Stomach (tissue), 9 donors: ENCODE measurements around the gene CTNNA3. TPM values are rescaled to one million over a fixed set of nuclear protein-coding genes. Genes with fewer than 3 reads are reported as not detected.

ENCODE experiments used
- DNase-seq, 2 donors: peaks; one replicate each; pipeline versions ENCODE4 v3.0.0 to v3.0.0-alpha.2; 2013 to 2019
- H3K27ac ChIP-seq, 5 donors: fragments of 200-600 bp in 4 of 5; sonication (generic) in 4 of 5; one replicate each; pipeline ENCODE4 v1.5.1; 2013 to 2019; ENCODE audit warnings: mild to moderate bottlenecking in 1 of 5, moderate library complexity in 1 of 5
- H3K27me3 ChIP-seq, 3 donors: fragments of 200-600 bp; sonication (generic); one replicate each; pipeline ENCODE4 v1.5.1; 2017 to 2019; ENCODE audit warnings: mixed run types in 1 of 3
- H3K36me3 ChIP-seq, 4 donors: fragments of 200-600 bp; sonication (generic); 1 replicate in 3 of 4; 2 replicates in 1 of 4; pipeline ENCODE4 v1.5.1; 2016 to 2019
- H3K4me1 ChIP-seq, 4 donors: fragments of 200-600 bp; sonication (generic); one replicate each; pipeline ENCODE4 v1.5.1; 2016 to 2019
- H3K4me3 ChIP-seq, 4 donors: fragments of 200-600 bp; sonication (generic) in 3 of 4; one replicate each; pipeline ENCODE4 v1.5.1; 2016 to 2019; ENCODE audit warnings: mild to moderate bottlenecking in 1 of 4
- H3K9me3 ChIP-seq, 4 donors: fragments of 200-600 bp; sonication (generic); one replicate each; pipeline ENCODE4 v1.5.1; 2016 to 2019
- CTCF ChIP-seq, 7 experiments: fragments of 450-650 bp in 4 of 7; fragments of 200-600 bp in 3 of 7; sonication (generic) in 3 of 7; IDR thresholded peaks; one replicate each; pipeline ENCODE4 v1.5.1; 2016 to 2019; ENCODE audit warnings: antibody characterized with exemption in 7 of 7, control low read depth in 2 of 7, mild to moderate bottlenecking in 1 of 7
- EP300 ChIP-seq: sonication (generic); formaldehyde crosslinking; IDR thresholded peaks from one replicate; pipeline ENCODE4 v1.6.1; 2017; ENCODE audit warnings: antibody characterized with exemption
- POLR2A ChIP-seq, 4 donors: fragments of 450-650 bp; IDR thresholded peaks; one replicate each; pipeline ENCODE4 v1.6.1; 2016; ENCODE audit warnings: antibody characterized with exemption in 4 of 4, control low read depth in 2 of 4, mild to moderate bottlenecking in 1 of 4, moderate library complexity in 1 of 4
- POLR2AphosphoS5 ChIP-seq, 3 donors: sonication (generic); formaldehyde crosslinking; IDR thresholded peaks; one replicate each; pipeline ENCODE4 v1.6.1; 2016; ENCODE audit warnings: antibody characterized with exemption in 3 of 3
- WGBS, 5 donors: extraction: QIAGEN DNeasy Blood & Tissue Kit in 3 of 5; methylation state at CpG; one replicate each; pipeline versions ENCODE4 v1.1.5 to v1.1.7; 2013 to 2018; 5-methylcytosine and 5-hydroxymethylcytosine counted together
- intact Hi-C: fragments of 100-400 bp; cut with DNase I; formaldehyde crosslinking; loops from one replicate; pipeline ENCODE4 v1.15.1; 2023; ENCODE audit warnings: low total_unique reads
- polyA plus RNA-seq, 3 donors: library from polyadenylated mRNA; stranded (reverse); fragments of 200-250 nt; gene quantifications; one replicate each; pipeline ENCODE4 v1.2.3, GENCODE V29; 2013
- total RNA-seq, 5 donors: library from RNA; depleted of rRNA; stranded (reverse); fragments of >200 nt; gene quantifications; one replicate each; pipeline versions ENCODE4 v1.1.0 to v1.2.3, GENCODE V29; 2014 to 2016
- donor health status: healthy with polysubstance abuse.
- donor health status: Bipolar disorder and iron deficiency.
- donor health status: healthy.

The CTNNA3 gene
- total and polyA plus RNA-seq, 8 donors: 0.14 to 46.1 (median 12.9) TPM; not detected in 2

DNA sequence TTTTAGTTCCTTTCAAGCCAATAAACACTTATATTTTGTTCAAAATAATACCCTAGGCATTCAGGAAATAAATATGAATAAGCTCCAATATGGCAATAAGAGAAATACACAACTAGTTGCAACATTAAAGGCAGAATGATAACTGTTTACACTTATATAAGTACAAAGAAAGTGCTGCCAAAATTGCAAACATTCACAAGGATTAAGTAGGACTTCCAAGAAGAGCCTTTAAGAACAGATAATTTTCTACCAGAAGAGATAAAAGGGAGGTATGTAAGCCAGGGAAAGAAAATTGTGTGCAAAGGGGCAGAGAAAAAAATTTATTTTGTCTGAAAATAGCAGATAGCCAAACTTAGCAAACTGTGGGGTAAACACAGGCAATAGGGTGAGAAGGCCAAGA, 83.8 kb downstream of the CTNNA3 start:
- no peak for DNase-seq
- no peaks in the 10 kb centered on the region for H3K4me1 ChIP-seq
- no peaks in the 10 kb centered on the region for H3K36me3 ChIP-seq
- no peak overlapping the region for H3K27ac ChIP-seq
- TF ChIP-seq POLR2AphosphoS5 (IDR thresholded peaks at IDR 0.05) (no peak), POLR2A (IDR thresholded peaks at IDR 0.05) (no peak), CTCF (IDR thresholded peaks at IDR 0.05) (no peak), EP300 (no peak)
- intact Hi-C loops: no loop called here
- no peaks in the 10 kb centered on the region for H3K27me3 ChIP-seq
- H3K4me3 ChIP-seq: no peak overlapping the region
- H3K9me3 ChIP-seq: peaks cover 0 to 9% (median 0%) of the 10 kb centered on the region in 4 donors

DNA sequence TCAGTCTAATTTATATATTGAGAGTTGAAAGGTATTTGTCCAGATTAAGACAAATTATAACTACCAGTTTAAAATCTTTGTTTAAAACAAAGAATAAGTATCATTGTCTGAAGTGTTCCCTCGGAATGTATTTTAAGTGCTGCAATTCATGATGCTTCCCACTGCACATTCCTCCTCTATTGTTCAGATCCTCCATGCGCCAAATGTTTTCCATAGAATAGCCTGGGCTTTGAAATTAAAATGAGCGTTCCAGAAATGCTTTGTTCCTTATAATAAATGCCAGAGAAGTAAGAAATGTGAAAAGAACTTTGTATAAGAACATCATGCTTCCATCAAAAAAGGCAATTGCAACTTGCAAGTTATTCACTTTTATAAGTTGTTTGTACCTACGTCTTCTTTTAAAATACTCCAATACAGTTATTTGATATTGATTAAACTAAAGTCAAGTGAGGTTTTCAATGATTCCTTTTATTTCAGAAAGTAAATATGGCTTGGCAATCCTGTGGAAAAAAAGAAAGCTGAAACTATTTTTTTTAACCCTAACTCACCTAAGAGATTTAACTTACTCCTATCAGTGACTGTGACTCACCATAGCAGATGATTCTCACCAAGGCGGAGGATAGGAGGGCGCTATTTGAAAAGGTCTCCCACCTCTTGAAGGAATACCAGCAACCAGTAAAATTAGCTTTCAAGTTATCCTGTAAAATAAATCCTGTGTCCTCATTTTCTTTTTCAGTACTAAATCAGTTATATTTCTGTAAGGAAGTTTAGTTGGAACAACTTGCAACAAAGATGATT, 85.8 kb downstream of the CTNNA3 start:
- intact Hi-C loops: no loop called here
- TF ChIP-seq CTCF (IDR thresholded peaks at IDR 0.05) (no peak), POLR2A (IDR thresholded peaks at IDR 0.05) (no peak), POLR2AphosphoS5 (IDR thresholded peaks at IDR 0.05) (no peak), EP300 (no peak)
- H3K27ac ChIP-seq: no peak overlapping the region
- no peak for DNase-seq
- 68 to 82% (median 77%) methylated on average over 6 of the region's 6 CpGs for WGBS, 5 donors
- H3K4me3 ChIP-seq: no peak overlapping the region
- peaks cover 0 to 9% (median 0%) of the 10 kb centered on the region in 4 donors for H3K9me3 ChIP-seq
- no peaks in the 10 kb centered on the region for H3K4me1 ChIP-seq
- H3K27me3 ChIP-seq: no peaks in the 10 kb centered on the region
- no peaks in the 10 kb centered on the region for H3K36me3 ChIP-seq

DNA sequence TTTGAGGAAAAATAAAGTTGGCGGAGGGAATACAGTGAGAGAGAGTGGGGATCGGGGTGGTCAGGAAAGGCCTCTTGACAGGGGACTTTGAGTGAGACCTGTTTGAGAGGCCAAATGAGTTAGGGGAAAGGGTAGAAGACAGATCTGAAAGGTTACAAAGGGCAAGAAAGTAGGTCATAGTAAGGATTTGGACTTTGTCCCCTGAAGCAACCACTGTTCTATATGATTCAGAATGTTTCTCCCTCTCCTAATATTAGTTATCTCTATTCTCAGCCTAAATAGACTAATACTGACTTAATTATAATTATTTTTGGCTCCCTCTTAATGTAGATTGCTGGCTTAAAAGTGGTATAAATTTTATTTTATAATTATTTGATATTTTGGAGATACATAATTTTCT, 88.0 kb downstream of the CTNNA3 start:
- Histone ChIP-seq H3K4me3 (no peak overlapping the region), H3K27ac (no peak overlapping the region)
- 87 to 100% (median 97%) methylated on average over 2 of the region's 2 CpGs for WGBS, 5 donors

GRCh38 chr10:67607472-67607871, 88.5 kb downstream of the CTNNA3 start:
- intact Hi-C loops: no loop called here
- 19 to 53% (median 43%) methylated on average over 1 of the region's 1 CpG for WGBS, 5 donors
- no peak for TF ChIP-seq CTCF (IDR thresholded peaks at IDR 0.05)
- no peak for TF ChIP-seq POLR2AphosphoS5 (IDR thresholded peaks at IDR 0.05)
- no peak for TF ChIP-seq POLR2A (IDR thresholded peaks at IDR 0.05)
- no peak for TF ChIP-seq EP300
- H3K27ac ChIP-seq: no peak overlapping the region
- no peaks in the 10 kb centered on the region for H3K36me3 ChIP-seq
- DNase-seq: no peak
- H3K9me3 ChIP-seq: no peaks in the 10 kb centered on the region
- H3K4me1 ChIP-seq: no peaks in the 10 kb centered on the region
- no peak overlapping the region for H3K4me3 ChIP-seq
- no peaks in the 10 kb centered on the region for H3K27me3 ChIP-seq

More for the DNA sequence above, 88.0 kb downstream of the CTNNA3 start:
- Histone ChIP-seq H3K36me3 (no peaks in the 10 kb centered on the region), H3K27me3 (no peaks in the 10 kb centered on the region), H3K4me1 (no peaks in the 10 kb centered on the region), H3K9me3 (no peaks in the 10 kb centered on the region)
- intact Hi-C loops: no loop called here
- DNase-seq: no peak
- TF ChIP-seq CTCF (IDR thresholded peaks at IDR 0.05): no peak
- TF ChIP-seq POLR2AphosphoS5 (IDR thresholded peaks at IDR 0.05): no peak
- TF ChIP-seq POLR2A (IDR thresholded peaks at IDR 0.05): no peak
- no peak for TF ChIP-seq EP300
